Mesenchymal stem cell (in vitro differentiated cells and primary cell): ENCODE measurements around the gene KNL1.

Source experiments
- DNase-seq: peaks from one replicate; pipeline ENCODE4 v3.0.0-alpha.2; 2013
- H2AFZ ChIP-seq: one replicate; pipeline ENCODE4 v1.6.1; 2013; ENCODE audit warnings: low read depth, mild to moderate bottlenecking, control low read depth, inconsistent platforms, low read length, moderate library complexity
- H2AK5ac ChIP-seq: 2 replicates; pipeline ENCODE4 v1.6.1; 2013; ENCODE audit warnings: low read length, moderate library complexity, mild to moderate bottlenecking, inconsistent platforms; ENCODE audit not compliant: severe bottlenecking
- H2BK120ac ChIP-seq: one replicate; pipeline ENCODE4 v1.6.1; 2013; ENCODE audit warnings: low read depth, mild to moderate bottlenecking, inconsistent platforms, low read length, moderate library complexity
- H2BK12ac ChIP-seq, 2 experiments: one replicate each; pipeline ENCODE4 v1.6.1; 2013; ENCODE audit warnings: inconsistent platforms in 2 of 2, low read length in 2 of 2, mild to moderate bottlenecking in 2 of 2, moderate library complexity in 2 of 2, control low read depth in 1 of 2
- H2BK15ac ChIP-seq: one replicate; pipeline ENCODE4 v1.6.1; 2013; ENCODE audit warnings: mild to moderate bottlenecking, low read depth, inconsistent platforms; ENCODE audit not compliant: poor library complexity, severe bottlenecking
- H2BK5ac ChIP-seq: 2 replicates; pipeline ENCODE4 v1.6.1; 2013; ENCODE audit warnings: low read depth, mild to moderate bottlenecking, low read length, control low read depth, inconsistent platforms; ENCODE audit not compliant: poor library complexity, severe bottlenecking
- H3K14ac ChIP-seq, 2 experiments: one replicate each; pipeline ENCODE4 v1.6.1; 2013; ENCODE audit warnings: inconsistent platforms in 2 of 2, low read length in 2 of 2, control low read depth in 1 of 2, mild to moderate bottlenecking in 1 of 2, moderate library complexity in 1 of 2
- H3K18ac ChIP-seq, 2 experiments: one replicate each; pipeline ENCODE4 v1.6.1; 2013; ENCODE audit warnings: inconsistent platforms in 2 of 2, low read length in 2 of 2, control low read depth in 1 of 2, low read depth in 1 of 2, mild to moderate bottlenecking in 1 of 2
- H3K23ac ChIP-seq, 2 experiments: one replicate each; pipeline ENCODE4 v1.6.1; 2013; ENCODE audit warnings: inconsistent platforms in 2 of 2, low read length in 2 of 2, mild to moderate bottlenecking in 2 of 2, moderate library complexity in 2 of 2, control low read depth in 1 of 2
- H3K27ac ChIP-seq: 2 replicates; pipeline ENCODE4 v1.5.1; 2013; ENCODE audit warnings: mild to moderate bottlenecking, moderate library complexity, low read length, control low read depth, inconsistent platforms; ENCODE audit not compliant: poor library complexity, severe bottlenecking
- H3K27me3 ChIP-seq, 2 experiments: 2 replicates each; pipeline versions ENCODE4 v1.6.1 to v1.7.0; 2013; ENCODE audit warnings: low read length in 2 of 2, mild to moderate bottlenecking in 2 of 2, moderate library complexity in 2 of 2, control low read depth in 1 of 2, inconsistent platforms in 1 of 2; ENCODE audit not compliant: control insufficient read depth in 1 of 2, insufficient read depth in 1 of 2
- H3K36me3 ChIP-seq, 2 experiments: 2 replicates each; pipeline versions ENCODE4 v1.6.1 to v1.7.0; 2013; ENCODE audit warnings: low read length in 2 of 2, control low read depth in 1 of 2, inconsistent platforms in 1 of 2, low read depth in 1 of 2, mild to moderate bottlenecking in 1 of 2; ENCODE audit not compliant: insufficient read depth in 2 of 2, control insufficient read depth in 1 of 2
- H3K4ac ChIP-seq, 2 experiments: one replicate each; pipeline ENCODE4 v1.6.1; 2013; ENCODE audit warnings: inconsistent platforms in 2 of 2, low read length in 2 of 2, mild to moderate bottlenecking in 2 of 2, moderate library complexity in 2 of 2, control low read depth in 1 of 2, low read depth in 1 of 2
- H3K4me1 ChIP-seq: 2 replicates; pipeline ENCODE4 v1.6.1; 2013; ENCODE audit warnings: low read depth, low read length, control low read depth; ENCODE audit not compliant: control insufficient read depth, insufficient read depth
- H3K4me2 ChIP-seq: 2 replicates; pipeline ENCODE4 v1.6.1; 2013; ENCODE audit warnings: low read length, mild to moderate bottlenecking, inconsistent platforms; ENCODE audit not compliant: poor library complexity, severe bottlenecking
- H3K4me3 ChIP-seq, 2 experiments: 2 replicates each; pipeline versions ENCODE4 v1.5.1 to v1.7.0; 2013; ENCODE audit warnings: low read length in 2 of 2, mild to moderate bottlenecking in 2 of 2, control low read depth in 1 of 2, low read depth in 1 of 2; ENCODE audit not compliant: insufficient read depth in 1 of 2
- H3K79me1 ChIP-seq: replicated peaks from 2 replicates; pipeline ENCODE4 v1.6.1; 2013; ENCODE audit warnings: mild to moderate bottlenecking, control low read depth, low read length, inconsistent platforms; ENCODE audit not compliant: poor library complexity, severe bottlenecking
- H3K9ac ChIP-seq: 2 replicates; pipeline ENCODE4 v1.7.0; 2013; ENCODE audit warnings: mild to moderate bottlenecking, low read length, moderate library complexity
- H3K9me3 ChIP-seq: 2 replicates; pipeline ENCODE4 v1.7.0; 2013; ENCODE audit warnings: mild to moderate bottlenecking, low read length; ENCODE audit not compliant: control insufficient read depth
- H4K8ac ChIP-seq: one replicate; pipeline ENCODE4 v1.6.1; 2013; ENCODE audit warnings: inconsistent platforms, mild to moderate bottlenecking, low read length, moderate library complexity
- H4K91ac ChIP-seq: one replicate; pipeline ENCODE4 v1.6.1; 2013; ENCODE audit warnings: mild to moderate bottlenecking, low read length, inconsistent platforms
- WGBS: methylation state at CpG from one replicate; pipeline ENCODE4 v1.1.7; 2013; ENCODE audit warnings: mixed read lengths; 5-methylcytosine and 5-hydroxymethylcytosine counted together

KNL1 gene

DNA sequence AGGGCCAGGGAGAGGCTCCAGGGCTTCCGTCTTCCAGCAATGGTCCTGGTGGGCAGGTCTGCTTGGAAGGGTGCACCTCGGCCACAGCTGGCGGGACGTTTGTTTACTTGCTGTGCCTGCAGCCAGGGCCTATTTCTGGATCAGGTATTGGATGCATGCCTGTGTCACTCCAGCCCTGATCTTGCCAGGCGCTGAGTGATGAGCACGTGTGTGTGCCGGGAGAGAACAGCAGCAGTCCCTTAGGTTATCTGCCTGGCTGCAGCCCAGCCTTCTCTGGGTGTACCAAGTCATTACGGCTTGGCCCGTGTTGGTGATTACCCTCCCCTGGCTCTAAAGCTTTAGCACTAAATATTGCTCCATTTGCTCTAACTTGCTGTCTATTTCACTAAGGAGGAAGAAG, 44.2 kb upstream of the KNL1 start:
- Histone ChIP-seq H2BK12ac (no peak overlapping the region), H3K79me1 (peaks cover 2% of the 10 kb centered on the region), H2AK5ac (no peak overlapping the region), H3K14ac (no peak overlapping the region), H3K18ac (no peak overlapping the region), H3K27ac (no peak overlapping the region), H2BK15ac (no peak overlapping the region), H3K9ac (no peak overlapping the region), H3K4me2 (no peak overlapping the region), H3K4me3 (no peak overlapping the region), H2BK5ac (no peak overlapping the region), H4K91ac (no peak overlapping the region), H3K9me3 (no peaks in the 10 kb centered on the region), H3K36me3 (peaks cover 28 to 49% of the 10 kb centered on the region in 2 experiments), H2AFZ (no peak overlapping the region), H3K4ac (no peak overlapping the region), H2BK120ac (no peak overlapping the region), H3K4me1 (no peaks in the 10 kb centered on the region), H3K27me3 (no peaks in the 10 kb centered on the region), H4K8ac (no peak overlapping the region), H3K23ac (no peak overlapping the region)
- WGBS = 71% methylated on average over 7 of the region's 9 CpGs
- DNase-seq = no peak

DNA sequence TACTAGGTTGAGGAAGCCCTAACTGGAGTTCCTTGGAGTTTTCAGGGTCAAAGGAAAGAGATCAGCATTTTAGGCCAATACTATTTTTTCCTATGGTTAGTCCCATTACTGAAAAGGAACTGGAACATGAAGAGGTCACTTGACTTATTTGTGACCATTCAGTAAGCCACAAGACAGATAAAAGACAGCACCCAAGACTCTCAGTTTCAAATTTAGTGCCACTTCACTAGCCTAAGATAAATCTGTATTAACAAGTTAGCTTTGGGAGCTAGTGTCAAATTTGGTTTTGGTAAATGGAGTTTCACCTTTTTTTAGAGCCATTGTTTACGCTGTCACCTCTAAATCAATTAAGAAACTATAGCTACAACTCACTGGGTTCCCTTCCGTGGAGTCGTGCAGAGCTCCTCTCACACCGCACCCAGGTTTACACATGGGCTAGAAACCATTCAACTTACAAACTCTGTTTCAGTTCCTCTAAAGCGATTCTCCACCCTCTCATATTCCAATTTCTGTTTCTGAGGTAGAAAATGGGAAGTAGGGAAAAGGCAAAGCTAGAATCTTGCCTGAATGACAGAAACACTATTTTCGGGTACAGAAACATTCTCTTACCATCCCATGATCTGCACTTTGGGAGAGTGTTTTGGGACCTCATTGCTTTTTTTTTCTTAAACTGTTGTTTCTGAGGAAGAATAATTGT, 43.6 kb upstream of the KNL1 start:
- H3K79me1 ChIP-seq = peaks cover 2% of the 10 kb centered on the region
- H2AFZ ChIP-seq = no peak overlapping the region
- no peak overlapping the region for H4K8ac ChIP-seq
- no peak overlapping the region for H2BK5ac ChIP-seq
- H3K14ac ChIP-seq = no peak overlapping the region
- no peak overlapping the region for H2BK120ac ChIP-seq
- no peaks in the 10 kb centered on the region for H3K4me1 ChIP-seq
- no peak overlapping the region for H3K4me3 ChIP-seq
- H3K27ac ChIP-seq = no peak overlapping the region
- H2AK5ac ChIP-seq = no peak overlapping the region
- H3K23ac ChIP-seq = no peak overlapping the region
- no peak overlapping the region for H4K91ac ChIP-seq
- H3K9ac ChIP-seq = no peak overlapping the region
- H2BK12ac ChIP-seq = no peak overlapping the region
- no peak overlapping the region for H3K4ac ChIP-seq
- no peak overlapping the region for H3K4me2 ChIP-seq
- no peak overlapping the region for H3K18ac ChIP-seq
- no peak overlapping the region for H2BK15ac ChIP-seq
- 100% methylated on average over 3 of the region's 6 CpGs for WGBS
- H3K27me3 ChIP-seq = no peaks in the 10 kb centered on the region
- H3K36me3 ChIP-seq = peaks cover 28 to 54% of the 10 kb centered on the region in 2 experiments
- no peaks in the 10 kb centered on the region for H3K9me3 ChIP-seq
- no peak for DNase-seq

- Histone ChIP-seq H2BK5ac (no peak overlapping the region), H2AK5ac (no peak overlapping the region), H3K4me3 (no peak overlapping the region), H3K23ac (no peak overlapping the region), H3K36me3 (peaks cover 27 to 50% of the 10 kb centered on the region in 2 experiments), H4K8ac (no peak overlapping the region), H3K9me3 (no peaks in the 10 kb centered on the region), H3K4me2 (no peak overlapping the region), H2BK12ac (no peak overlapping the region), H3K4ac (no peak overlapping the region), H2BK15ac (no peak overlapping the region), H3K27ac (no peak overlapping the region), H3K79me1 (peaks cover 5% of the 10 kb centered on the region), H3K27me3 (no peaks in the 10 kb centered on the region), H2AFZ (no peak overlapping the region), H3K18ac (no peak overlapping the region), H4K91ac (no peak overlapping the region), H3K9ac (no peak overlapping the region), H2BK120ac (no peak overlapping the region), H3K4me1 (no peaks in the 10 kb centered on the region), H3K14ac (no peak overlapping the region)
- 67% methylated on average over 4 of the region's 4 CpGs for WGBS
- DNase-seq = no peak
Observed at GRCh38 chr15:40554161-40554525, 39.9 kb upstream of the KNL1 start.

GRCh38 chr15:40555876-40556275, 38.2 kb upstream of the KNL1 start:
- H3K4me2 ChIP-seq = no peak overlapping the region
- no peak overlapping the region for H3K14ac ChIP-seq
- peaks cover 22 to 36% of the 10 kb centered on the region in 2 experiments for H3K36me3 ChIP-seq
- no peaks in the 10 kb centered on the region for H3K27me3 ChIP-seq
- H3K9ac ChIP-seq = no peak overlapping the region
- H3K18ac ChIP-seq = no peak overlapping the region
- no peak overlapping the region for H2AK5ac ChIP-seq
- no peak overlapping the region for H3K27ac ChIP-seq
- WGBS = 97% methylated on average over 2 of the region's 2 CpGs
- no peak overlapping the region for H3K23ac ChIP-seq
- no peaks in the 10 kb centered on the region for H3K4me1 ChIP-seq
- H3K9me3 ChIP-seq = no peaks in the 10 kb centered on the region
- no peak overlapping the region for H2AFZ ChIP-seq
- no peak overlapping the region for H3K4me3 ChIP-seq
- H2BK5ac ChIP-seq = no peak overlapping the region
- no peak overlapping the region for H2BK120ac ChIP-seq
- H2BK12ac ChIP-seq = no peak overlapping the region
- no peak overlapping the region for H4K91ac ChIP-seq
- peaks cover 8% of the 10 kb centered on the region for H3K79me1 ChIP-seq
- H4K8ac ChIP-seq = no peak overlapping the region
- DNase-seq = no peak
- no peak overlapping the region for H3K4ac ChIP-seq
- H2BK15ac ChIP-seq = no peak overlapping the region
